Lower lobe of right lung (tissue), 2 donors: ENCODE results near the gene ESPN. TPM values are rescaled to one million over a fixed set of nuclear protein-coding genes. Genes with fewer than 3 reads are reported as not detected.

Experiments
- ATAC-seq, 2 donors: fragments of 200-7000 bp; cut with Tn5 transposase; one replicate each; pipeline ENCODE4 v1.9.1; 2020 to 2022; ENCODE audit warnings: mild to moderate bottlenecking in 2 of 2, moderate library complexity in 2 of 2
- DNase-seq: peaks from one replicate; pipeline ENCODE4 v3.0.0-alpha.2; 2020
- H3K27ac ChIP-seq: fragments of 200-600 bp; one replicate; pipeline ENCODE4 v1.8.0; 2022
- H3K27me3 ChIP-seq: fragments of 200-600 bp; one replicate; pipeline ENCODE4 v1.8.0; 2022; ENCODE audit warnings: low read depth
- H3K36me3 ChIP-seq: fragments of 200-600 bp; one replicate; pipeline ENCODE4 v1.8.0; 2022; ENCODE audit warnings: mild to moderate bottlenecking
- H3K4me1 ChIP-seq: fragments of 200-600 bp; one replicate; pipeline ENCODE4 v1.8.0; 2022
- H3K4me3 ChIP-seq: fragments of 200-600 bp; one replicate; pipeline ENCODE4 v1.8.0; 2022; ENCODE audit warnings: mild to moderate bottlenecking
- H3K9me3 ChIP-seq: fragments of 200-600 bp; one replicate; pipeline ENCODE4 v1.8.0; 2022
- CTCF ChIP-seq: fragments of 200-600 bp; IDR thresholded peaks from one replicate; pipeline ENCODE4 v1.8.0; 2022; ENCODE audit warnings: antibody characterized with exemption, mild to moderate bottlenecking
- intact Hi-C: fragments of 100-400 bp; cut with DNase I; formaldehyde crosslinking; loops from one replicate; pipeline ENCODE4 v1.11.0; 2022
- total RNA-seq: library from RNA; stranded (reverse); fragmentation: NEBNext Ultra II Directional; extraction: Animal tissue kit (Norgen Biotek cat#: 25700); gene quantifications from one replicate; pipeline ENCODE4 v1.2.1, GENCODE V29; 2021
- donor health status: DM: no; HTN: yes; CAD: no; lungs with severe emphysema.

ESPN gene
- total RNA-seq, 1 donor from 2014 or later, result 8.3 TPM

DNA sequence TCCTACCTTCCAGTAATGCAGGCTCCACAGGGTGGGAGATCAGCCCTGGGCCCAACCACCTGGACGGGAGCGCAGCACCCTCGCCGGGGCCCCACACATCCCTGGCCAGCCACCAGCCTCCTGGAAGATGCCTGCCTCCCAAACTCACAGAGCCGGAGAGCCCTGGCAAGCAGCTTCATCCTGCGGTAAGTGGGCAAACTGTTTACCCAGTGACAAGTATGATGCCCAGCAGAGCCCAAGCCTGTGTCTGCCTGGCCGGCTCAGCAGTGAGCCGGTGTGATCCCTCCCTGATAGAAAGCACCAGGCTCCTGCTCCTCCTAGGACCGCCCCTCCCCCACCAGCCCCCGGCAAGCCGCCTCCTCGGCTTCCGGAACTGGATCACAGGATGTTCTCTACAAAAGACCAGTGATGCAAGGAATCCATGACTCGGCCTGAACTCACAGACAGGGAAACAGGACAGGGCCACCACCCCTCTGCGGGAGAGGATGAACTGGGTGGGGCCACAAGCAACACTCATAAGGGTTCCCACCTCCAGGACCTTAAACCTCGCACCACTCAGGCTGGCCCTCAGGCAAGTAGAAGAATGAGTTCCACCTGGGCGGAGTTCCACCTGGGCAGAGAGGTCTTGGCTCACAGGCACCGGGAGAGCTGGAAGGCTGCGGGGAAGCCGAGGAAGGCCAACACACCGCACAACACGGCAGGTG is 38.9 kb upstream of the ESPN start:
- Histone ChIP-seq H3K9me3 (no peaks in the 10 kb centered on the region), H3K4me3 (no peak overlapping the region), H3K36me3 (no peaks in the 10 kb centered on the region), H3K4me1 (no peaks in the 10 kb centered on the region), H3K27me3 (no peaks in the 10 kb centered on the region), H3K27ac (no peak overlapping the region)
- intact Hi-C loops, result no loop called here
- TF ChIP-seq CTCF, result no peak
- DNase-seq (peak; percentile 60), ATAC-seq (peak; percentile 61 to 82)

DNA sequence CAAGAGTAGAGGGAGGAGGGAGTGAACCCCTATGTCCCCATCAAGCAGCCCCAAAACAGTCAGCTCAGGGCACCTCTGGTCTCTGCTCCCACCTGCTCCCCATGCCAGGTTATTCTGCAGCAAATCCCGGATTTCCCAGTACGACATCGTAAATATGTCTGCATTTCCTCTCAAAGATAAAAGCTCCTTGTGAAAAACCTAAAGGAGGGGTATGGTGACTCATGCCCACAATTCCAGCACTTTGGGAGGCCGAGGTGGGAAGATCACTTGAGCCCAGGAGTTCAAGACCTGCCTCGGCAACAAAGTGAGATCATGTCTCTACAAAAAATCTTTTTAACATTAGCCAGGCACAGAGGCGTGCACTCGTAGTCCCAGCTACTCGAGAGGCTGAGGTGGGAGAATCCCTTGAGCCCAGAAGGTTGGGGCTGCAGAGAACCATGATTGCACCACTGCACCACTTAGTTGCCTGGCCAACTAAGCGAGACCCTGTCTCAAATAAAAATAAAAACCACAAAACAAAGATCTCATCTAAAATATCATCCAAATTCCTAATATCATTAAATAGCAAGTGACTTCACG is 38.1 kb upstream of the ESPN start:
- DNase-seq (no peak), ATAC-seq (no peak)
- H3K27me3 ChIP-seq, result no peaks in the 10 kb centered on the region
- H3K27ac ChIP-seq, result no peak overlapping the region
- H3K4me1 ChIP-seq, result no peaks in the 10 kb centered on the region
- H3K4me3 ChIP-seq, result no peak overlapping the region
- no peaks in the 10 kb centered on the region for H3K36me3 ChIP-seq
- intact Hi-C loops, result no loop called here
- no peak for TF ChIP-seq CTCF
- H3K9me3 ChIP-seq, result no peaks in the 10 kb centered on the region

GRCh38 chr1:6389971-6390370 is 34.6 kb upstream of the ESPN start:
- no peak overlapping the region for H3K27ac ChIP-seq
- H3K4me1 ChIP-seq, result peaks cover 18% of the 10 kb centered on the region
- TF ChIP-seq CTCF, result no peak
- no peak overlapping the region for H3K4me3 ChIP-seq
- DNase-seq (no peak), ATAC-seq (no peak)
- no peaks in the 10 kb centered on the region for H3K9me3 ChIP-seq
- H3K27me3 ChIP-seq, result no peaks in the 10 kb centered on the region
- H3K36me3 ChIP-seq, result no peaks in the 10 kb centered on the region
- intact Hi-C loops, result no loop called here

GRCh38 chr1:6391951-6392808 is 32.4 kb upstream of the ESPN start:
- Histone ChIP-seq H3K36me3 (no peaks in the 10 kb centered on the region), H3K27ac (peak overlapping the region; percentile 99), H3K4me1 (peaks cover 18% of the 10 kb centered on the region), H3K4me3 (peak overlapping the region; percentile 62), H3K27me3 (no peaks in the 10 kb centered on the region), H3K9me3 (no peaks in the 10 kb centered on the region)
- intact Hi-C loops, result no loop called here
- ATAC-seq (no peak), DNase-seq (no peak)
- no peak for TF ChIP-seq CTCF

DNA sequence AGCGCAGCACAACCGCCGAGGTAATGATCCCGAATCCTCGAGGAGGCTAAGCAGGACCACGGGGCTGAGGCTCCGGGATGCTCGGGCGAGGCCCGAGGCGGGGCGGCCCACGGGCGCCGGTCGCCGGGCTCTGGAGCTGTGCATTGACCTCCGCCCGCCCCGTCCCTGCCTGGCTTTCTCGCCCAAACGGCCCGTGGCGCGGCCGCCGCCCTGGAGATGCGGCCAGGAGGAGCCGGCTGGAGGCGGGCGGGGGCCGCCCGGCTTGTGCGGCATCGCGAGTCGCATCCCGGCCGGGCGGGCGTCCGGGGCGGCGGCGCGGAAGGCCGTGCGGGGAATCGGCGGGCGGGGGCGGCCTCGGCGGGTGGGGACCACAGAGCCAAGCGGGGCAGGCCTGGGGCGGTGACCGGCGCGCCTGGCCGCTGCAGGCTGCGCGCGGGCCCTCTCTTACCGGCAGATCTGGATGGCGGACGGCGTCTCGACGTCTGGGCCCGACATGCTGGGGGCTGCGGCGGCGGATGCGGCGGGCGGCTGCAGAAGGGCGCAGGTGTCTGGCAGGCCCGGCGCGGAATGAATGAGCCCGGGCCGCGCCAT is 31.7 kb upstream of the ESPN start:
- ATAC-seq (peak in 1 of 2 donors; percentile 38), DNase-seq (peak; percentile 55)
- H3K36me3 ChIP-seq, result no peaks in the 10 kb centered on the region
- H3K4me1 ChIP-seq, result peaks cover 18% of the 10 kb centered on the region
- no peaks in the 10 kb centered on the region for H3K9me3 ChIP-seq
- peak overlapping the region; percentile 99 for H3K27ac ChIP-seq
- no peaks in the 10 kb centered on the region for H3K27me3 ChIP-seq
- peak overlapping the region; percentile 62 for H3K4me3 ChIP-seq
- intact Hi-C loops, result no loop called here
- no peak for TF ChIP-seq CTCF
